Measurements from ENCODE around the gene SPECC1L. TPM values are rescaled to one million over a fixed set of nuclear protein-coding genes. Genes with fewer than 3 reads are reported as not detected.

The SPECC1L gene
- total and polyA plus RNA-seq, 2 of the 8 experiments (the other 6 are each of a cell fraction or from before 2014, with no cell fraction given): 15.7 to 61.6 TPM

GRCh38 chr22:24423519-24424000, 152.9 kb downstream of the SPECC1L start:
- no peak overlapping the region for H3K56ac ChIP-seq (replicated peaks; ENCODE audit: insufficient read length, low read depth, low read length)
- no peak for FAIRE-seq
- no peak overlapping the region for H3K23ac ChIP-seq (ENCODE audit: insufficient read length)
- no peak overlapping the region for H3K9ac ChIP-seq (replicated peaks in 1 of 4; ENCODE audit: extremely low read depth in 1 of 4, low read depth in 3 of 4, low read length in 3 of 4)
- no peak overlapping the region for H2AK5ac ChIP-seq (ENCODE audit: low read depth, low read length)
- peaks cover 0 to 28% (median 20%) of the 10 kb centered on the region in 4 experiments; a peak in 6 of 7 replicates for H3K4me1 ChIP-seq (replicated peaks in 1 of 4; ENCODE audit: control insufficient read depth in 3 of 4, insufficient read depth in 4 of 4, low read length in 3 of 4)
- H4K91ac ChIP-seq (replicated peaks; ENCODE audit: insufficient read length, low read length): no peak overlapping the region
- ChIA-PET CTCF (ENCODE audit: partially characterized antibody) (interaction anchor here (0.6 to 10.6 kb wide), 15 partner anchors 11 to 130 kb away, joined by 3 to 201 read pairs (median 6); partner anchors contain the start of gene UPB1), POLR2A (ENCODE audit: partially characterized antibody) (interaction anchor here (1.0 to 1.9 kb wide), 6 partner anchors 28 to 131 kb away, joined by 3 to 7 read pairs (median 3); partner anchors contain the start of genes GUCD1 and UPB1)
- H3K36me3 ChIP-seq (ENCODE audit: control insufficient read depth in 2 of 4, insufficient read depth in 4 of 4, low read length in 3 of 4): no peaks in the 10 kb centered on the region
- no peaks in the 10 kb centered on the region for H3K79me2 ChIP-seq (ENCODE audit: control insufficient read depth in 1 of 2, insufficient read depth in 2 of 2, low read length in 2 of 2)
- no peak overlapping the region for H4K5ac ChIP-seq (ENCODE audit: insufficient read length, low read depth, low read length)
- peaks cover 6% of the 10 kb centered on the region; the same call in 1 of the 2 replicates for H3K23me2 ChIP-seq (ENCODE audit: low read depth, low read length)
- H3K4me2 ChIP-seq (ENCODE audit: insufficient read depth in 1 of 2, low read depth in 2 of 2, low read length in 2 of 2): peak overlapping the region; percentile 52 to 89; a peak in 3 of 4 replicates
- H2AFZ ChIP-seq (ENCODE audit: low read length): no peak overlapping the region; the same call in 1 of the 2 replicates
- peak overlapping the region in 2 of 4 experiments; percentile 39 to 73; a peak in 4 of 8 replicates for H3K4me3 ChIP-seq (ENCODE audit: extremely low read depth in 1 of 4, insufficient read depth in 2 of 4, low read depth in 3 of 4, low read length in 4 of 4)
- H4K20me1 ChIP-seq (replicated peaks in 1 of 2; ENCODE audit: control insufficient read depth in 1 of 2, insufficient read depth in 2 of 2, low read length in 2 of 2): no peaks in the 10 kb centered on the region
- no peak overlapping the region for H2BK15ac ChIP-seq (ENCODE audit: low read length)
- H3K4ac ChIP-seq (replicated peaks; ENCODE audit: insufficient read length, low read depth, low read length): no peak overlapping the region
- no peak overlapping the region for H2BK5ac ChIP-seq (ENCODE audit: low read depth, low read length)
- H2BK120ac ChIP-seq (replicated peaks; ENCODE audit: low read depth, low read length): no peak overlapping the region
- no peaks in the 10 kb centered on the region for H3K9me3 ChIP-seq (ENCODE audit: insufficient read depth in 2 of 2, low read depth in 1 of 2, low read length in 1 of 2)
- H3K79me1 ChIP-seq (ENCODE audit: low read depth, low read length): no peaks in the 10 kb centered on the region
- H3K27me3 ChIP-seq (replicated peaks in 1 of 4; ENCODE audit: control insufficient read depth in 3 of 4, extremely low read depth in 1 of 4, insufficient read depth in 3 of 4, low read length in 3 of 4): peaks cover 3 to 23% (median 15%) of the 10 kb centered on the region in 4 experiments
- H2BK12ac ChIP-seq (ENCODE audit: low read depth, low read length): no peak overlapping the region
- no peak overlapping the region for H4K8ac ChIP-seq (ENCODE audit: extremely low read depth, insufficient read depth, low read length)
- no peak overlapping the region for H2BK20ac ChIP-seq (ENCODE audit: low read length)
- DNase-seq (ENCODE audit: low read depth in 1 of 2, low spot score in 2 of 2): peak in 1 of 2 experiments; percentile 92
- H3K14ac ChIP-seq (ENCODE audit: insufficient read length): no peak overlapping the region
- no peak overlapping the region for H3K27ac ChIP-seq (ENCODE audit: low read depth, low read length)
- WGBS, 2 experiments (ENCODE audit: extremely low coverage in 1 of 2, insufficient coverage in 1 of 2, insufficient read length in 1 of 2, insufficient replicate concordance in 2 of 2, low coverage in 1 of 2, low lambda C conversion rate in 2 of 2, missing lambda C conversion rate in 1 of 2): 5% methylated on average over 18 of the region's 56 CpGs; no CpG with 5 or more reads in 1 of the 2 experiments
- no peak overlapping the region for H3K18ac ChIP-seq (ENCODE audit: extremely low read depth, low read length)
- TF ChIP-seq KDM1A (IDR thresholded peaks at IDR 0.05; ENCODE audit: borderline replicate concordance, low read length) (0 out of 2 replicates have a peak, but pooled peaks have one; percentile 16), SIN3A (conservative IDR thresholded peaks at IDR 0.05 in 1 of 2, IDR thresholded peaks at IDR 0.05 in 1 of 2; ENCODE audit: low read depth in 1 of 2, low read length in 2 of 2) (no peak), MAX (IDR thresholded peaks at IDR 0.05) (peak; percentile 47; the same call in 1 of the 2 replicates), FOSL1 (IDR thresholded peaks at IDR 0.05; ENCODE audit: insufficient read depth, low read depth, low read length) (0 out of 2 replicates have a peak, but pooled peaks have one; percentile 53), ATF3 (IDR thresholded peaks at IDR 0.05; ENCODE audit: insufficient read depth, low read depth, low read length) (no peak), CTCF (IDR thresholded peaks at IDR 0.05; ENCODE audit: control extremely low read depth in 1 of 3, insufficient read depth in 1 of 3, low read depth in 1 of 3, low read length in 3 of 3) (peak; percentile 60 to 91 (median 67)), EZH2 (IDR thresholded peaks at IDR 0.05; ENCODE audit: low read depth, low read length, severe bottlenecking) (no peak), SP4 (IDR thresholded peaks at IDR 0.05; ENCODE audit: low read length) (no peak)
